Memory B cell (primary cell): ENCODE results near the gene IRF7.
"Not testable (repeated sequence)": the region's sequence is repeated elsewhere in the genome, so short reads cannot be mapped to it uniquely, and the experiment has no call there.

Experiments used
- ATAC-seq: fragments of 150-1000 bp; cut with Tn5 transposase; 2 replicates; pipeline ENCODE4 v1.10.0; 2021; ENCODE audit warnings: low read depth, mild to moderate bottlenecking, moderate library complexity
- DNase-seq, 2 donors: peaks; one replicate each; pipeline ENCODE4 v3.0.0; 2022; ENCODE audit warnings: low spot score in 2 of 2
- H3K27ac Mint-ChIP-seq: one replicate; pipeline ENCODE4 v1.8.0; 2022; ENCODE audit warnings: mild to moderate bottlenecking, moderate library complexity, mixed read lengths
- H3K27me3 Mint-ChIP-seq: one replicate; pipeline ENCODE4 v1.8.0; 2022; ENCODE audit warnings: mixed read lengths
- H3K36me3 Mint-ChIP-seq: one replicate; pipeline ENCODE4 v1.8.0; 2022; ENCODE audit warnings: mild to moderate bottlenecking, mixed read lengths
- H3K4me1 Mint-ChIP-seq: one replicate; pipeline ENCODE4 v1.8.0; 2022; ENCODE audit warnings: mixed read lengths
- H3K4me3 Mint-ChIP-seq: one replicate; pipeline ENCODE4 v1.8.0; 2022; ENCODE audit warnings: mild to moderate bottlenecking, moderate library complexity, mixed read lengths
- H3K9me3 Mint-ChIP-seq: one replicate; pipeline ENCODE4 v1.8.0; 2022; ENCODE audit warnings: mixed read lengths

IRF7 gene

DNA sequence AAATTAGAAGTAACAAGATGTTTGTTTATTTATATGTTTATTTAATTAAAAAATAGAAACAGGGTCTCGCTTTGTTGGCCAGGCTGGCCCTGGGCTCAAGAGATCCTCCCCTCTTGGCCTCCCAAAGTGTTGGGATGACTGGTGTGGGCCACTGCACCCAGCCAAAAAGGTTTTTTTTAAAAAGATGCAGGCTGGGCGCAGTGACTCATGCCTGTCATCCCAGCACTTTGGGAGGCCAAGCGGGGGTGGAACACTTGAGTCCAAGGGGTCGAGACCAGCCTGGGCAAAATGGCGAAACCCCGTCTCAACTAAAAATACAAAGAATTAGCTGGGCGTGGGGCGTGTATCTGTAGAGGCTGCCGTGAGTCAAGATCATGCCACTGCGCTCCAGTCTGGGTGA lies 34.7 kb upstream of the IRF7 start:
- Mint-ChIP-seq H3K27ac (no peak overlapping the region), H3K27me3 (no peaks in the 10 kb centered on the region), H3K36me3 (peaks cover 10% of the 10 kb centered on the region), H3K4me1 (peaks cover 2% of the 10 kb centered on the region), H3K4me3 (no peak overlapping the region), H3K9me3 (no peaks in the 10 kb centered on the region)
- ATAC-seq (no peak), DNase-seq (no peak)

DNA sequence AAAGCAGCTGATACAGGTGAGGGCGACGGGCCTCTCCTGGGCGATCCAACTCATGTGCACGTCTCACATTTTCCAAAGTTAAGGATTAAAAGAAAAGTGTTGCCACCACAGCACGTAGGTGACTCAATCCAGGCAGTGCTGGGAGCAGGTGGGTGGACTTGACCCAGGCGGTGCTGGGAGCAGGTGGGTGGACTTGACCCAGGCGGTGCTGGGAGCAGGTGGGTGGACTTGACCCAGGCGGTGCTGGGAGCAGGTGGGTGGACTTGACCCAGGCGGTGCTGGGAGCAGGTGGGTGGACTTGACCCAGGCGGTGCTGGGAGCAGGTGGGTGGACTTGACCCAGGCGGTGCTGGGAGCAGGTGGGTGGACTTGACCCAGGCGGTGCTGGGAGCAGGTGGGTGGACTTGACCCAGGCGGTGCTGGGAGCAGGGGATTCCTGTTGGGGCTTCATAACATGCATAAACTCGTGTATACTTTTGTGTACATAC lies 32.0 kb upstream of the IRF7 start:
- not testable (repeated sequence) for ATAC-seq, H3K27me3 Mint-ChIP-seq, H3K4me1 Mint-ChIP-seq, H3K27ac Mint-ChIP-seq, H3K9me3 Mint-ChIP-seq, H3K4me3 Mint-ChIP-seq, DNase-seq
- H3K36me3 Mint-ChIP-seq = peaks cover 10% of the 10 kb centered on the region

DNA sequence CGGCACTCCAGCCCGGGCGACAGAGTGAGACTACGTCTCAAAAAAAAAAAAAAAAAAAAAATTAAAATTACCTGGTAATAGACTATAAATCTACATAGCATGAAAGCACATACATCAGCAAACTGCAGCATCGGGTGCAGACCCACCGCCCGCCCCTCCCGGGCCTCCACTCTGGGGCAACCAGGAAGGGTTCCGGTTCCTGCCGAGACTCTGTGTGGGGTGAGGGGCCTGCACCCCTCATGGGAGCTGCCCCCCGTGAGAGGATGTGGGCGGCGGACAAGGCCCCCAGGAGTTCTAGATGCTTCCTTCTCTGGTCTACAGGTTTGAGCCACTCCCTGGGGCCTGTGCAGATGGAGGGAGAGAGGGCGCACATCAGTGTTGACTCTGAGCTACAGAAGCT lies 30.5 kb upstream of the IRF7 start:
- no peak for DNase-seq
- Mint-ChIP-seq H3K36me3 (peaks cover 10% of the 10 kb centered on the region), H3K9me3 (no peaks in the 10 kb centered on the region), H3K27ac (no peak overlapping the region), H3K4me3 (no peak overlapping the region), H3K4me1 (peaks cover 2% of the 10 kb centered on the region), H3K27me3 (no peaks in the 10 kb centered on the region)
- ATAC-seq = no peak

DNA sequence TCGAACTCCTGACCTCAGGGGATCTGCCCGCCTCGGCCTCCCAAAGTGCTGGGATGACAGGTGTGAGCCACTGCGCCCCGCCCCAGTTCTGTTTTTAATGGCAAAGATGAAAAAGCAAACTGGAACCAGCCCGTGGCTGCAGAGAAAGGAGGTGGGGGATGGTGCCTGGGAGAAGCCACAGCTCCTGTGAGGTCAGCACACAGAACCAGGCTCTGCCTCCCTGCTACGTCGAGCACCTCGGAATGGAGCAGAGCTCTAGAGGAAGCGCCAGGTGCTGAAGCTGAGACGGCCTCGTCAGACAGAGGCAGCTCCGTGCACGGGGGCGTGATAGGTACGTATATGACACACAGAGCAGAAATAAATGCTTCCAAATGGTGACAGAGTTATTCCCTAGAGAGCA lies 29.8 kb upstream of the IRF7 start:
- Mint-ChIP-seq H3K36me3 (peaks cover 8% of the 10 kb centered on the region), H3K4me3 (no peak overlapping the region), H3K9me3 (no peaks in the 10 kb centered on the region), H3K27me3 (no peaks in the 10 kb centered on the region), H3K27ac (no peak overlapping the region), H3K4me1 (peaks cover 2% of the 10 kb centered on the region)
- ATAC-seq = no peak
- DNase-seq = no peak

DNA sequence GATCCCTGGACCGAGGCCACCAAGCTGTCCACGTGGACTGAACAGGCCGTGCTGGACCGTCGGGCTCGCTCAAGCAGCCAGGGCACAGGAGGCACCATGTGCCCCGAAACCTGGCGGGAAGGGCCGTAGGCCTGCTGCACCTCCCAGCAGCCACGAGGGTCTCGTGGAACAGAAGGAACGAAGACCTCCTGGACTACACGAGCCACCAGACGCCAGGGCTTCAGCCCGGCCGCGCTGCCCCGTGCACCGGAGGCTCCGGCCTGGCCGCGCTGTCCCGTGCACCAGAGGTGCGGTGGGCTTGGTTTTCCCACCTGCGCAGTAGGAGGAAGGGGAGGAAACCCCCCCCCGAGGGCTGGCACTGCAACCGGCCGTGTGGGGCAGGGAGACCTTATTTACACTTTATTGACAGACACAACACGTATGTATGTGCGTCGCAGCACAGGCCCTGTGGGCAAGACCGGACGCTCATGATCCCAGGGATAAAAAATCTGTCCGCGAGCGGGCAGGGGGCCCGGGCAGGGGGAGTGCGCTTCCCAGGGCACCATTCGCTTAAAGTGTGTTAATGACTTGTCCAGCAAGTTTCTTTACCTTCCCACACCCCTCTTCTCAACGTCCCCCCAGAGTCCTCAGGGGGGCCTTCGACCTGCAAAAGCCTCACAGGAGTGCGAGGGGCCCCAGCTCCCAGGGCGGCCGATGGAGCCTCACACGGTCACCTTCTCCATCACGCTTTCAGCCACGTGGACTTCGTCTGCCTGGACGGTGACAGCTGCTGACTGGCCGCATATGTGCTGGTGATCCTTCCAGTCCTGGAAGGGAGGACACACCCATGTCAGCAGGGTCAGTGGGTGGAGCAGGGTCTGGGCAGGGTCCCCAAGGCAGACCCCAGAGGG lies 28.3 kb upstream of the IRF7 start:
- Mint-ChIP-seq H3K27me3 (peaks cover 3% of the 10 kb centered on the region), H3K4me3 (no peak overlapping the region), H3K9me3 (no peaks in the 10 kb centered on the region), H3K4me1 (peaks cover 5% of the 10 kb centered on the region), H3K27ac (no peak overlapping the region), H3K36me3 (peaks cover 8% of the 10 kb centered on the region)
- DNase-seq (no peak), ATAC-seq (no peak)

DNA sequence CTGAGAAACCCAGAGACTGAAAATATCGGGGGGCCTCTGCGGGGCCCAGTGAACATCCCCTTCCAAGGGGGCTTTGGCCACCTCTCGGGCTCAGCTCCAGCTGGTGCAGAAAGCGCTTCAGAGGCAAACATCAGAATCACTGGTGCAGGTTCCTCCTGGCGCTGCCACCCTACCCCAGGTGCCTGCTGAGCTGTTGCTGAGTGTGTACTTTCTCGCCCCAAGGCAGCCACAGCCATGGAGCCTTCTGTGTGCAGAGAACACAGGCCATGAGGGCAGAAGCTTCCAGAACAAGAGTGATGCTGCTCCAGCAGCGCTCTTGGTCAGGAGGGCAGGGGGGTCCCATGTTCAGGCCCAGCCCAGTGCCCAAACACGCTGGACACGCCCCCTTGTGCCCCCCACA lies 27.6 kb upstream of the IRF7 start:
- Mint-ChIP-seq H3K27me3 (peaks cover 5% of the 10 kb centered on the region), H3K4me1 (peaks cover 7% of the 10 kb centered on the region), H3K9me3 (no peaks in the 10 kb centered on the region), H3K4me3 (no peak overlapping the region), H3K36me3 (peaks cover 8% of the 10 kb centered on the region), H3K27ac (no peak overlapping the region)
- ATAC-seq = no peak
- no peak for DNase-seq

DNA sequence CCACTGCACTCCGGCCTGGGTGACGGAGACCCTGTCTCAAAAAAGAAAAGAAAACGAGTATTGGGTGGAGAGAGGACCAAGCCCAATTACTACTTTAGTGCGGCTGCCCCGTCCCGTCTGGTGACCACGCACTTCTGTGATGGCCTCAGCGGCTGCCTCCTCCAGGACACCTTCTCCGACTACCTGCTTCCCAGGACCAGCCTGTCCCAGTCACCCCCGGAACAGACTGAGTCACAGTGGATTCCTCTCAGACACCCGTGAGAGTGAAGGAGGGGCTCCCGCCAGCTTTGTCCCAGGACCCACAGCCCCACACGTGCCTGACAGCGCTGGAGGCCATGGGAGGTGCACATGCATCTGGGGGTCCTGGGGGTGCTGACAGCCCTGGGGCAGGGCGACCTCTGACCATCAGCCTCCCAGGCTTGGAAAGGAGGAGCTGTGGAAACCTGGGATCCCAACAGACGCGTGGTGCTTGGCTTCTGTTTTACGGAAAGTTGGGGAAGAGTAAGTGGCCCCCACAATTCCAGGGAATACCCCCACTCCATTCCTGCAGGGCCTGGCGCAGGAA lies 26.1 kb upstream of the IRF7 start:
- peaks cover 11% of the 10 kb centered on the region for H3K27me3 Mint-ChIP-seq
- H3K9me3 Mint-ChIP-seq = no peaks in the 10 kb centered on the region
- no peak for ATAC-seq
- peaks cover 7% of the 10 kb centered on the region for H3K36me3 Mint-ChIP-seq
- DNase-seq = no peak
- H3K27ac Mint-ChIP-seq = no peak overlapping the region
- H3K4me1 Mint-ChIP-seq = peaks cover 13% of the 10 kb centered on the region
- no peak overlapping the region for H3K4me3 Mint-ChIP-seq

DNA sequence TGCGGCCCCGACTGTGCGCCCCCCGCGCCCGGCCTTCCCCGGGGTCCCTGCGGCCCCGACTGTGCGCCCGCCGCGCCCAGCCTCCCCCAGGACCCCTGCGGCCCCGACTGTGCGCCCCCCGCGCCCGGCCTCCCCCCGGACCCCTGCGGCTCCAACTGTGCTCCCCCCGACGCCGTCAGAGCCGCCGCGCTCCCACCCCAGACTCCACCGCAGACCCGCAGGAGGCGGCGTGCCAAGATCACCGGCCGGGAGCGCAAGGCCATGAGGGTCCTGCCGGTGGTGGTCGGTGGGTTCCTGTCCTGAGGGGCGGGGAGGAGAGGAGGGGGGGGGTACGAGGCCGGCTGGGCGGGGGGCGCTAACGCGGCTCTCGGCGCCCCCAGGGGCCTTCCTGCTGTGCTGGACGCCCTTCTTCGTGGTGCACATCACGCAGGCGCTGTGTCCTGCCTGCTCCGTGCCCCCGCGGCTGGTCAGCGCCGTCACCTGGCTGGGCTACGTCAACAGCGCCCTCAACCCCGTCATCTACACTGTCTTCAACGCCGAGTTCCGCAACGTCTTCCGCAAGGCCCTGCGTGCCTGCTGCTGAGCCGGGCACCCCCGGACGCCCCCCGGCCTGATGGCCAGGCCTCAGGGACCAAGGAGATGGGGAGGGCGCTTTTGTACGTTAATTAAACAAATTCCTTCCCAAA lies 24.4 kb upstream of the IRF7 start:
- H3K9me3 Mint-ChIP-seq = no peaks in the 10 kb centered on the region
- ATAC-seq (peak; percentile 66), DNase-seq (no peak)
- peaks cover 11% of the 10 kb centered on the region for H3K4me1 Mint-ChIP-seq
- H3K36me3 Mint-ChIP-seq = peaks cover 7% of the 10 kb centered on the region
- peaks cover 13% of the 10 kb centered on the region for H3K27me3 Mint-ChIP-seq
- H3K4me3 Mint-ChIP-seq = peak overlapping the region; percentile 70
- H3K27ac Mint-ChIP-seq = peak overlapping the region; percentile 83

DNA sequence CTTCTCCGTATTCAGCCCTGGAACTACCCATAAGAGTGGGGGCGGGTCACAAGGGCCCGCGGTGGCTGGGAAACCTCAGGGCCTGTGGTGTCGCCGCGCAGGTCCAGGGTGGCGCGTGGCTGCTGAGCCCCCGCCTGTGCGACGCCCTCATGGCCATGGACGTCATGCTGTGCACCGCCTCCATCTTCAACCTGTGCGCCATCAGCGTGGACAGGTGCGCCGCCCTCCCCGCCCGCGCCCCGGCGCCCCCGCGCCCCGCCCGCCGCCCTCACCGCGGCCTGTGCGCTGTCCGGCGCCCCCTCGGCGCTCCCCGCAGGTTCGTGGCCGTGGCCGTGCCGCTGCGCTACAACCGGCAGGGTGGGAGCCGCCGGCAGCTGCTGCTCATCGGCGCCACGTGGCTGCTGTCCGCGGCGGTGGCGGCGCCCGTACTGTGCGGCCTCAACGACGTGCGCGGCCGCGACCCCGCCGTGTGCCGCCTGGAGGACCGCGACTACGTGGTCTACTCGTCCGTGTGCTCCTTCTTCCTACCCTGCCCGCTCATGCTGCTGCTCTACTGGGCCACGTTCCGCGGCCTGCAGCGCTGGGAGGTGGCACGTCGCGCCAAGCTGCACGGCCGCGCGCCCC lies 23.7 kb upstream of the IRF7 start:
- peaks cover 7% of the 10 kb centered on the region for H3K36me3 Mint-ChIP-seq
- H3K9me3 Mint-ChIP-seq = no peaks in the 10 kb centered on the region
- no peak for DNase-seq
- no peak overlapping the region for H3K4me3 Mint-ChIP-seq
- H3K27ac Mint-ChIP-seq = no peak overlapping the region
- peaks cover 11% of the 10 kb centered on the region for H3K4me1 Mint-ChIP-seq
- peaks cover 13% of the 10 kb centered on the region for H3K27me3 Mint-ChIP-seq
- peak; percentile 21 for ATAC-seq

DNA sequence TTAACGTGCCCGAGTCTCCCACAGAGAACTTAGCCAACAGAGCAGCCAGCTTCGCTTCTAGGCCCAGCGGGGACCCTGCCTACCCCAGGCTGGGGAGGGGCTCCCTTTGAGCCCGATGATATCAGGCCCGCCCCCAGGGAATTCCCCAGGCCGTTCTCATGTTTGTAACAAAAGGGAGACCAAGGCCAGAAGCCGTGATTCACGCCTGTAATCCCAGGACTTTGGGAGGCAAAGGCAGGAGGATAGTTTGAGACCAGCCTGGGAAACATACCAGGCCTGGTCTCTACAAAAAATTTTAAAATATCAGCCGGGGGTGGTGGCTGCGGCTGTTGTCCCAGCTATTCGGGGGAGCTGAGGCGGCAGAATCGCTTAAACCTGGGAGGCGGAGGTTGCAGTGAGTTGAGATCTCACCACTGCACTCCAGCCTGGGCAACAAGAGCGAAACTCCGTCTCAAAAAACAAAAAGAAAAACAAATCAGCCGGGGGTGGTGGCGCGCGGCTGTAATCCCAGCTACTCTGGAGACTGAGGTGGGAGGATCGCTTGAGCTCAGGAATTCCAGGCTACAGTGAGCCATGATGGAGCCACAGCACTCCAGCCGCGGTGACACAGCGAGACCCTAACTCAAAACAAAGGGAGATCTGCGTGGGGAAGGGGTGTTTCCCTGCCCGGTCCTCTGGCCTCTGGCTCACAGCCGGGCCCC lies 23.0 kb upstream of the IRF7 start:
- H3K27ac Mint-ChIP-seq = no peak overlapping the region
- DNase-seq (no peak), ATAC-seq (no peak)
- H3K4me3 Mint-ChIP-seq = peak overlapping the region; percentile 11
- peaks cover 11% of the 10 kb centered on the region for H3K4me1 Mint-ChIP-seq
- H3K9me3 Mint-ChIP-seq = no peaks in the 10 kb centered on the region
- peaks cover 5% of the 10 kb centered on the region for H3K36me3 Mint-ChIP-seq
- H3K27me3 Mint-ChIP-seq = peaks cover 13% of the 10 kb centered on the region

DNA sequence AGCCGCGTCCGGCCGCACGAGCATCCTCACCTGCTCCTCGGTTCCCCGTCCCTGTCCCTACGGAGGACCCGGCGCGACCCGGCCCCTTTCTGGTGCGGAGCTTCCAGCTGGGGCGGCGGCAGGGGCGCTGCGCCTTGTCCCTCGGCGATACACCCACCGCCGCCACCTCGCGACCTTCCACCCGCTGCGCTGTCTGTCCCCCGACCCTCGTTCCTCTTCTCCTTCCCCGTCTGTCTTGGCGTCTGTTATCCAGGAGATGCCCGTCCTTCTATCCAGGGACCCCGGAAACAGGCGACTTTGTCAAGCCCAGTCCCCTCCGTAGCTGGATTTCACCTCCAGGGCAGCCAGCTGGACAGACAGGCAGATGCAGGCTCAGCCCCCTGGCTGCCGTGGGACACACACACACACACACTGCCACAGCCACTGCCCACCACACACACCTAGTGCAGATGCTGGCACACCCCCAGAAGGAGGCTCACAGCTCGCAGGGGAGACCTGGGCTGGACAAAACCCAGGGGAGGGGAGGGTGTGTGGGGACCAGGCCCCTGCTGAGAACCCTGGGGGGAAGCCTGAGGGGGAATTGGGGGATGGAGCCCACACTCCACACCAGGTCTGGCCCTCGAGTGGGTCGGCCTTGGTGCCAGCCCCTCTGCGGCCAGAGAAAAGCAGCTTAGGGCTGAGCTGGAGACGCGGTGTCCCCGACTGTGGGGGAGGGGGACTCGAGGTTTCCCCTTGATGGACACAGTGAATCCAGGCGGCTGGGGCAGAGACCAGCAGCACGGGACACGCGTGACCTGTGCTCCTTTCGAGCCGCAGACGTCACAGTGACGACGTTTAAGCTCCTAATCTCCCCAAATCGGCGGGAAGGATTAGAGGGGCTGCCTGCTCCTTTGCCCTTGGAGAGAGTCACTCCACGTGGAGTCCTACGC lies 22.1 kb upstream of the IRF7 start:
- DNase-seq (no peak), ATAC-seq (no peak)
- Mint-ChIP-seq H3K4me1 (peaks cover 11% of the 10 kb centered on the region), H3K27me3 (peaks cover 13% of the 10 kb centered on the region), H3K9me3 (no peaks in the 10 kb centered on the region), H3K27ac (peak overlapping the region; percentile 58), H3K36me3 (peaks cover 6% of the 10 kb centered on the region), H3K4me3 (peak overlapping the region; percentile 63)

DNA sequence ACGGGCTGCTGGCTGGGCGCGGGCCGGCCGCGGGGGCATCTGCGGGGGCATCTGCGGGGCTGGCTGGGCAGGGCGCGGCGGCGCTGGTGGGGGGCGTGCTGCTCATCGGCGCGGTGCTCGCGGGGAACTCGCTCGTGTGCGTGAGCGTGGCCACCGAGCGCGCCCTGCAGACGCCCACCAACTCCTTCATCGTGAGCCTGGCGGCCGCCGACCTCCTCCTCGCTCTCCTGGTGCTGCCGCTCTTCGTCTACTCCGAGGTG lies 21.5 kb upstream of the IRF7 start:
- peak overlapping the region; percentile 63 for H3K4me3 Mint-ChIP-seq

More for the DNA sequence above, 21.5 kb upstream of the IRF7 start:
- peak overlapping the region; percentile 58 for H3K27ac Mint-ChIP-seq
- peaks cover 11% of the 10 kb centered on the region for H3K4me1 Mint-ChIP-seq
- ATAC-seq = no peak
- peaks cover 13% of the 10 kb centered on the region for H3K27me3 Mint-ChIP-seq
- H3K36me3 Mint-ChIP-seq = peaks cover 5% of the 10 kb centered on the region
- H3K9me3 Mint-ChIP-seq = no peaks in the 10 kb centered on the region
- DNase-seq = no peak
